Vagina (tissue), 2 donors: Measurements from ENCODE around the gene SLC28A2. TPM values are rescaled to one million over a fixed set of nuclear protein-coding genes. Genes with fewer than 3 reads are reported as not detected.

ENCODE experiments used
- DNase-seq, 2 donors: peaks; one replicate each; pipeline ENCODE4 v3.0.0-alpha.2; 2017; ENCODE audit errors: extremely low spot score in 2 of 2
- H3K27ac ChIP-seq: fragments of 200-600 bp; sonication (generic); one replicate; pipeline ENCODE4 v1.5.1; 2019
- H3K27me3 ChIP-seq: fragments of 200-600 bp; sonication (generic); one replicate; pipeline ENCODE4 v1.5.1; 2019
- H3K36me3 ChIP-seq, 2 donors: fragments of 200-600 bp; sonication (generic); one replicate each; pipeline ENCODE4 v1.5.1; 2017 to 2019
- H3K4me1 ChIP-seq: fragments of 200-600 bp; sonication (generic); one replicate; pipeline ENCODE4 v1.5.1; 2019
- H3K4me3 ChIP-seq, 2 donors: fragments of 200-600 bp; sonication (generic); 1 replicate in 1 of 2; 2 replicates in 1 of 2; pipeline ENCODE4 v1.5.1; 2016 to 2019
- H3K9me3 ChIP-seq: fragments of 200-600 bp; sonication (generic); one replicate; pipeline ENCODE4 v1.5.1; 2019
- POLR2A ChIP-seq, 2 donors: fragments of 450-650 bp; IDR thresholded peaks; one replicate each; pipeline ENCODE4 v1.6.1; 2017; ENCODE audit warnings: antibody characterized with exemption in 2 of 2, mild to moderate bottlenecking in 2 of 2, moderate library complexity in 2 of 2
- POLR2AphosphoS5 ChIP-seq, 2 donors: sonication (generic); formaldehyde crosslinking; IDR thresholded peaks; one replicate each; pipeline ENCODE4 v1.9.0; 2017; ENCODE audit warnings: antibody characterized with exemption in 2 of 2, mild to moderate bottlenecking in 2 of 2, low read depth in 1 of 2; ENCODE audit not compliant: insufficient read depth in 1 of 2
- intact Hi-C: fragments of 100-400 bp; cut with DNase I; formaldehyde crosslinking; loops from one replicate; pipeline ENCODE4 v1.15.1; 2023
- total RNA-seq: library from RNA; depleted of rRNA; stranded (reverse); fragments of >200 nt; gene quantifications from one replicate; pipeline ENCODE4 v1.2.3, GENCODE V29; 2016
- TF ChIP-seq, protein P1 (sequence below), 3 experiments: fragments of 450-650 bp in 2 of 3; fragments of 200-600 bp in 1 of 3; sonication (generic) in 1 of 3; IDR thresholded peaks; one replicate each; pipeline ENCODE4 v1.5.1; 2017 to 2019; ENCODE audit warnings: antibody characterized with exemption in 3 of 3, mild to moderate bottlenecking in 2 of 3, moderate library complexity in 2 of 3

The SLC28A2 gene
- total RNA-seq, 1 donor from 2014 or later: not detected

DNA sequence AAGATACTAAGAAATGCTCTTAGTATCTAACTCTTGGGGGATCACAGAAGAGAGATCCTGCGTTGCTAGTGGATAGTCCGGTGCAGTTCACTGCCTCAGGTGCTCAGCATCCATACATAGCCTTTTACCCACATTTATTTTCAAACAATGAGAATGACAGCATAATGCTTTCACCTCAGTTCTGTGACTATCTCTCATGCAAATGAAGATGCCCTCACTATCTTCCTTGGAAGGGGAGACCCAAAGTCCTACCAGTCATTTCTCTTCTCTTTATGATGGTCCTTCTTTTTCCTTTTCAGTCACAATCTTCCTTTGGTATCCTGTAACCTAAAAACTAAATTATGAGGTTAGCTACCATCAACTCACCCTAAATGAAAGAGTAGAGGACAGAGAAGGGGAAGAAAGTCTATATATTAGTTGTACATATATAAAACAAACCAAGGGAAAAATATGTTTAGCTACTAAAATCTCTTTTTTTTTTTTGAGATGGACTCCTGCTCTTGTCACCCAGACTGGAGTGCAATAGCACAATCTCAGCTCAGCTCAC lies 30.9 kb upstream of the SLC28A2 start:
- no peaks in the 10 kb centered on the region for H3K4me1 ChIP-seq
- H3K36me3 ChIP-seq: no peaks in the 10 kb centered on the region
- no peaks in the 10 kb centered on the region for H3K27me3 ChIP-seq
- no peaks in the 10 kb centered on the region for H3K9me3 ChIP-seq
- no peak overlapping the region for H3K27ac ChIP-seq
- H3K4me3 ChIP-seq: no peak overlapping the region
- DNase-seq: no peak
- TF ChIP-seq, protein P1, sequence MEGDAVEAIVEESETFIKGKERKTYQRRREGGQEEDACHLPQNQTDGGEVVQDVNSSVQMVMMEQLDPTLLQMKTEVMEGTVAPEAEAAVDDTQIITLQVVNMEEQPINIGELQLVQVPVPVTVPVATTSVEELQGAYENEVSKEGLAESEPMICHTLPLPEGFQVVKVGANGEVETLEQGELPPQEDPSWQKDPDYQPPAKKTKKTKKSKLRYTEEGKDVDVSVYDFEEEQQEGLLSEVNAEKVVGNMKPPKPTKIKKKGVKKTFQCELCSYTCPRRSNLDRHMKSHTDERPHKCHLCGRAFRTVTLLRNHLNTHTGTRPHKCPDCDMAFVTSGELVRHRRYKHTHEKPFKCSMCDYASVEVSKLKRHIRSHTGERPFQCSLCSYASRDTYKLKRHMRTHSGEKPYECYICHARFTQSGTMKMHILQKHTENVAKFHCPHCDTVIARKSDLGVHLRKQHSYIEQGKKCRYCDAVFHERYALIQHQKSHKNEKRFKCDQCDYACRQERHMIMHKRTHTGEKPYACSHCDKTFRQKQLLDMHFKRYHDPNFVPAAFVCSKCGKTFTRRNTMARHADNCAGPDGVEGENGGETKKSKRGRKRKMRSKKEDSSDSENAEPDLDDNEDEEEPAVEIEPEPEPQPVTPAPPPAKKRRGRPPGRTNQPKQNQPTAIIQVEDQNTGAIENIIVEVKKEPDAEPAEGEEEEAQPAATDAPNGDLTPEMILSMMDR (IDR thresholded peaks at IDR 0.05): no peak
- TF ChIP-seq POLR2A (IDR thresholded peaks at IDR 0.05): no peak
- no peak for TF ChIP-seq POLR2AphosphoS5 (IDR thresholded peaks at IDR 0.05; ENCODE audit: insufficient read depth in 1 of 2, low read depth in 1 of 2)
- intact Hi-C loops: no loop called here

DNA sequence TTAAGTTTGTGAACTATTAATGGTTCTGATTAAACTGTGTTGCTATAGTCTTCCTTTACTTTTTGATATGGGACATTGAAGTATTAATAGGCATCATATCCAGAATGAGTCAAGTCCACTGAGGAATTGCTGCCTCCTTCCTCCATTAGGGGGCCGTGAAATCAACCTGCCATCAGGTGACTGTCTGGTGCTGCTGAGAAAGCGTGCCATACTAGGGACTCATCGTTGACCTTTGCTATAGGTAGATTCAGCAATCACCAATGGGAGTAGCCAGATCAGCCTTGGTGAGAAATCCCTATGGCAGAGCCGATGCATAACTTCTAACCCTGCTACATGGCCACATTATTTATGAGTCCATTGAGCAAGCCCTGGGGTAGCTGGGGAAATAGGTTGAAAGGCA lies 30.1 kb upstream of the SLC28A2 start:
- no peak for DNase-seq
- intact Hi-C loops: no loop called here

GRCh38 chr15:45224621-45225217 lies 27.3 kb upstream of the SLC28A2 start:
- H3K27me3 ChIP-seq: no peaks in the 10 kb centered on the region
- intact Hi-C loops: no loop called here
- no peak overlapping the region for H3K4me3 ChIP-seq
- no peak overlapping the region for H3K27ac ChIP-seq
- H3K9me3 ChIP-seq: no peaks in the 10 kb centered on the region
- TF ChIP-seq POLR2AphosphoS5 (IDR thresholded peaks at IDR 0.05; ENCODE audit: insufficient read depth in 1 of 2, low read depth in 1 of 2) (no peak), POLR2A (IDR thresholded peaks at IDR 0.05) (no peak)
- TF ChIP-seq, protein P1 (IDR thresholded peaks at IDR 0.05): no peak
- no peak for DNase-seq
- no peaks in the 10 kb centered on the region for H3K36me3 ChIP-seq
- no peaks in the 10 kb centered on the region for H3K4me1 ChIP-seq

More for the DNA sequence above, 30.1 kb upstream of the SLC28A2 start:
- Histone ChIP-seq H3K27ac (no peak overlapping the region), H3K36me3 (no peaks in the 10 kb centered on the region), H3K9me3 (no peaks in the 10 kb centered on the region), H3K4me3 (no peak overlapping the region), H3K4me1 (no peaks in the 10 kb centered on the region), H3K27me3 (no peaks in the 10 kb centered on the region)
- TF ChIP-seq POLR2A (IDR thresholded peaks at IDR 0.05) (no peak), POLR2AphosphoS5 (IDR thresholded peaks at IDR 0.05; ENCODE audit: insufficient read depth in 1 of 2, low read depth in 1 of 2) (no peak)
- TF ChIP-seq, protein P1 (IDR thresholded peaks at IDR 0.05): no peak

- intact Hi-C loops: no loop called here
- TF ChIP-seq POLR2A (IDR thresholded peaks at IDR 0.05) (no peak), POLR2AphosphoS5 (IDR thresholded peaks at IDR 0.05; ENCODE audit: insufficient read depth in 1 of 2, low read depth in 1 of 2) (no peak)
- TF ChIP-seq, protein P1 (IDR thresholded peaks at IDR 0.05): no peak
- no peak overlapping the region for H3K4me3 ChIP-seq
Measured at GRCh38 chr15:45225506-45226273, 26.3 kb upstream of the SLC28A2 start.

DNA sequence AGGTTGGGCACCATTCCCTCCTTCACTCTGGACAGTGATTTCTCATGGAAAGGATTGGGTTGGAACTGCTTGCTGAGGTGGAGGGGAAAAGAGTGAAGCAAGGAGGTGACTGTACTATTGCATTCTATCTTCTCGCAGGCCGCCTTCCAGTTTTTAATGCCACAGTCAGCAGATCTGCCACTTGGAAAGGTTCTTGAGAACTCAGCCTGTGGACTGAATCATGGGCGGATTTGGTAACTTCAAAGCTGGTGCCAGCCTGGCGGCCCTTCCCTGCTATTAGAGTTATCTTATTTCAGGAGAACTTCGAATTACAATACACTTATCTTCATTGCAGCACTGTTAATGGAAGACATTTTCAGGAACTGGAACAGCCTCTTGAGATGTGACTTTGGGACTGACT lies 23.1 kb upstream of the SLC28A2 start:
- no peaks in the 10 kb centered on the region for H3K27me3 ChIP-seq
- intact Hi-C loops: no loop called here
- TF ChIP-seq POLR2A (IDR thresholded peaks at IDR 0.05) (no peak), POLR2AphosphoS5 (IDR thresholded peaks at IDR 0.05; ENCODE audit: insufficient read depth in 1 of 2, low read depth in 1 of 2) (no peak)
- TF ChIP-seq, protein P1 (IDR thresholded peaks at IDR 0.05): no peak
- no peaks in the 10 kb centered on the region for H3K9me3 ChIP-seq
- no peak overlapping the region for H3K27ac ChIP-seq
- DNase-seq: no peak
- no peaks in the 10 kb centered on the region for H3K36me3 ChIP-seq
- H3K4me1 ChIP-seq: no peaks in the 10 kb centered on the region
- no peak overlapping the region for H3K4me3 ChIP-seq

More at GRCh38 chr15:45225506-45226273, 26.3 kb upstream of the SLC28A2 start:
- DNase-seq: no peak
- Histone ChIP-seq H3K27me3 (no peaks in the 10 kb centered on the region), H3K27ac (no peak overlapping the region), H3K4me1 (no peaks in the 10 kb centered on the region), H3K9me3 (no peaks in the 10 kb centered on the region), H3K36me3 (no peaks in the 10 kb centered on the region)
